GM06990 (cell line): ENCODE results near the gene C2CD4B.

Source experiments
- DNase-seq: peaks from one replicate; pipeline ENCODE4 v3.0.0-alpha.2; 2011; ENCODE audit not compliant: insufficient read length; ENCODE audit errors: extremely low read depth
- H3K27me3 ChIP-seq: replicated peaks from 2 replicates; pipeline ENCODE4 v1.6.0; 2011; ENCODE audit warnings: low read length; ENCODE audit not compliant: control insufficient read depth, insufficient read depth
- H3K36me3 ChIP-seq: 2 replicates; pipeline ENCODE4 v1.5.1; 2011; ENCODE audit warnings: low read length; ENCODE audit not compliant: control insufficient read depth, insufficient read depth
- H3K4me3 ChIP-seq: replicated peaks from 2 replicates; pipeline ENCODE4 v1.5.1; 2011; ENCODE audit warnings: low read depth, mild to moderate bottlenecking, control low read depth, low read length
- TF ChIP-seq, protein P1 (sequence below): IDR thresholded peaks from 2 replicates; pipeline ENCODE4 v1.5.1; 2011; ENCODE audit warnings: low read length, control low read depth, mild to moderate bottlenecking, inconsistent platforms; ENCODE audit not compliant: insufficient read depth, poor library complexity, severe bottlenecking

C2CD4B gene

DNA sequence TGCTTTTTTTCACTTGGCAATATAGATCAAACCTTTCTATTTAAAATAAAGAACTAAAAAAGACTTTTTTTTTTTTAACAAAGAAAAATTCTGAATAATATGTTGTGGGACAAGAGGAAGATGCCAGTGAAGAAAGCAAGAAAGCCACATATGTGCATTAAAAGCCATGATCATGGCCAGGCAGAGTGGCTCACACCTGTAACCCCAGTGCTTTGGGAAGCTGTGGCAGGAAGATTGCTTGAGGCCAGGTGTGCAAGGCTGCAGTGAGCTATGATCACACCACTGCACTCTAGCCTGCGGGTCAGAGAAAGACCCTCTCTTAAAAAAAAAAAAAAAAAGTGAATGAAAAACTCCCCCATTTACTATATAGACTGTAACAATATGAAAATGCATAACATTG is 23.9 kb downstream of the C2CD4B start:
- TF ChIP-seq, protein P1, sequence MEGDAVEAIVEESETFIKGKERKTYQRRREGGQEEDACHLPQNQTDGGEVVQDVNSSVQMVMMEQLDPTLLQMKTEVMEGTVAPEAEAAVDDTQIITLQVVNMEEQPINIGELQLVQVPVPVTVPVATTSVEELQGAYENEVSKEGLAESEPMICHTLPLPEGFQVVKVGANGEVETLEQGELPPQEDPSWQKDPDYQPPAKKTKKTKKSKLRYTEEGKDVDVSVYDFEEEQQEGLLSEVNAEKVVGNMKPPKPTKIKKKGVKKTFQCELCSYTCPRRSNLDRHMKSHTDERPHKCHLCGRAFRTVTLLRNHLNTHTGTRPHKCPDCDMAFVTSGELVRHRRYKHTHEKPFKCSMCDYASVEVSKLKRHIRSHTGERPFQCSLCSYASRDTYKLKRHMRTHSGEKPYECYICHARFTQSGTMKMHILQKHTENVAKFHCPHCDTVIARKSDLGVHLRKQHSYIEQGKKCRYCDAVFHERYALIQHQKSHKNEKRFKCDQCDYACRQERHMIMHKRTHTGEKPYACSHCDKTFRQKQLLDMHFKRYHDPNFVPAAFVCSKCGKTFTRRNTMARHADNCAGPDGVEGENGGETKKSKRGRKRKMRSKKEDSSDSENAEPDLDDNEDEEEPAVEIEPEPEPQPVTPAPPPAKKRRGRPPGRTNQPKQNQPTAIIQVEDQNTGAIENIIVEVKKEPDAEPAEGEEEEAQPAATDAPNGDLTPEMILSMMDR, result no peak
- no peaks in the 10 kb centered on the region for H3K27me3 ChIP-seq
- no peak overlapping the region for H3K4me3 ChIP-seq
- no peaks in the 10 kb centered on the region for H3K36me3 ChIP-seq
- DNase-seq, result no peak

DNA sequence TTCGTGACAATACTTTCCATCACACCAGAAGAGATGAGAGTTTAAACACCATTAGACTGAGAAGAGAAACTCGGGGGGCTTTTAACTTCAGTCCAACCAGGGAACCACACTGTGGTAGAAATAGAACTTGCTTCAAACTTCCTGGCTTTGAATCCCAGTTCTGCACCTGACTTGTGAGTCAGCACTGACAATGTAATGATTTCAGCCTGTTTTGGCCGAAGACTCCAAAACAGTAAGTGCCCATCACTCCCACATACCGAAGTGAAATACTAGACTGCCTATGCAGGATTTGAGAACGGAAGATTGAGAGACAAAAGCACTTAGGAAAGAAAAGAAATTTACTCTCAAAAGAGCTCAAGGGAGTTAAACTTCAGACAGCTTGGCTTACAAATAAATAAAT is 27.0 kb downstream of the C2CD4B start:
- TF ChIP-seq, protein P1, result no peak
- no peak for DNase-seq
- Histone ChIP-seq H3K36me3 (no peaks in the 10 kb centered on the region), H3K4me3 (no peak overlapping the region), H3K27me3 (no peaks in the 10 kb centered on the region)

DNA sequence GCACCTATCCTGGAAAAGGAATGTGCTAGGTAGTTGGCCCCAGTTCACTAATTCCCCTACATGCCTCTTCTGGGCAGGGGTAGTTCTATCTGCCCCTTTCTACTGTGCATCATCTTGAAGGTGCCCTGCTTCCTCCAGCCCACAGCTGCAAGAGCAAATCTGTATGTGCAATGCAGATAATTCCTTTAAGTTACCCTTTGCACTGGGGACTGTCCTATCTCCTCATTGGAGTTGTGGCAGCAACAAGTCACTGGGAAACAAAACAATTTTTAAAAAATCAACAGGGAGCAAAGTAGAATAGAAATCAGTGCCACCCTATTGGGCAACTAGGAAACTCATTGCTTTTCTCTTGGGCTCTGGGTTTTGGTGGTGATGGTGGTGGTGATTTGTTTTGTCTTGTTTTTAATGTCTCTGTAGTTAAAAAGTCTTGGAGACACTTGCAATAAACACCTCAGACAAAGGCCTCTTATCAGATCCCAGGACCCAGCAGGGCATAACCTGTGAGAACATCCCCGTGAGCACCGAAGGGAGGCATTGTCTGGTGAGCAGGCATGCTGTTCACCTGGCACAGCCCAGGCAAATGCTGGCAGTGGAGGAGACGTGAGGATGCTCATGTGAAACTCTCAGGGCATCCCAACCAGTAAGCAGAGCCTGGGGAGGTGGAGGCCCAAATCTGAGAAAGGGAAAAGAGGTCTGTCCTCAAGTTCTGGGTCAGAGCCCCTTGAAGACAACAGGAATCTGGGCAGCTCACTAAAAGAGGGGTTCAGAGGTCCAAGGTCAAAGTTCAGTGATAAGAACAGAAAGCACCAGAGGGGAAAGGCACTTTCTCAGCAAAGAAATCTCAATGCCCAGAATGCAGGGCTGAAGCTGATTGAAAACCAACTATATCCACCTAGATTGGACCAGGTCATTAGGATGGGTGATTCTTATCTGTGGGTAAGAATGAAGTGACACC is 27.9 kb downstream of the C2CD4B start:
- no peak for DNase-seq
- H3K36me3 ChIP-seq, result no peaks in the 10 kb centered on the region
- TF ChIP-seq, protein P1, result no peak
- no peaks in the 10 kb centered on the region for H3K27me3 ChIP-seq
- H3K4me3 ChIP-seq, result no peak overlapping the region

DNA sequence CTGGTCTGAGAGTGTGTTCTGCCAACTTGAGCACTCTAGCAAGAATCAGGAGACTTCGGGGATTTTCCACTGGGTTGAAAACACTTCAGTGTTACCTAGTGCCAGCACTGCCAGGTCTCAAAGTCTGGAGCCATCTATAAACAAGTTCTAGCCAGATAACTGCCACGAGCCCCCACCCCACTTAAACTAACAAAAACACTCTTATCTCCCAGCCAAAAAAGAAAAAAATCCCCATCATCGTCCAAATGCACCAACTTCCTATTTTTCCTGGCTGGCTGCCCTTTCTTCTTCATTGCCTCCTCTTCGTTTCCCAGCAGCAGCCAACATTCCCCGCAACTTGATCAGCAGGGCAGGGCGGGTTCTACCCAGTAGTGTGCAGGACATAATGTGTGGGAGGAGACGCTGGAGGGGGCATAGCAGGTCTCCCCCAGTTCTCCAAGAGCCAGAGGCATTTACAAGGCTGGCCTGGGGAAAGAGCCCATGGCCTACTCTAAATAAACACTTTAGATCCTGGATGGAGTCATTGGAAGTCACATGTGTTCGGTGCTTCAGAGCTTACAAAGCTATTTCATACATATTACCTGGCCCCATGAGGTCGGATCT is 29.5 kb downstream of the C2CD4B start:
- no peaks in the 10 kb centered on the region for H3K27me3 ChIP-seq

DNA sequence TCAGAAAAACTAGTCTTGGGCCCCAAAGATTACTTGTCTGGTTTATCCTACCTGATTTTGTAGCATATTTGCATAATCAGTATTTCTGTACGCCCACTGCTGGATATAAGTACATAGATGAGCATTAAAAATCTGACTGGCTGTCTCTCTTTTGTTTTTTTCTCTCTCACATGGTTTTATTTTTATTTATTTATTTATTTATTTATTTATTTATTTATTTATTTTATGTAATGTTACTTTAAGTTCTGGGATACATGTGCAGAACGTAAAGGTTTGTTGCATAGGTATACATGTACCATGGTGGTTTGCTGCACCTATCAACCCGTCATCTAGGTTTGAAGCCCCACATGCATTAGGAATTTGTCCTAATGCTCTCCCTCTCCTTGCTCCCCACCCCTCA is 31.9 kb downstream of the C2CD4B start:
- Histone ChIP-seq H3K27me3 (no peaks in the 10 kb centered on the region), H3K36me3 (no peaks in the 10 kb centered on the region), H3K4me3 (no peak overlapping the region)
- TF ChIP-seq, protein P1, result no peak
- no peak for DNase-seq

More for the DNA sequence above, 29.5 kb downstream of the C2CD4B start:
- Histone ChIP-seq H3K4me3 (no peak overlapping the region), H3K36me3 (no peaks in the 10 kb centered on the region)
- DNase-seq, result no peak
- TF ChIP-seq, protein P1, result no peak
